PC-9 (cell line): ENCODE data around the gene FUT7. TPM values are rescaled to one million over a fixed set of nuclear protein-coding genes. Genes with fewer than 3 reads are reported as not detected.
"Not testable (repeated sequence)": the region's sequence is repeated elsewhere in the genome, so short reads cannot be mapped to it uniquely, and the experiment has no call there.

Experiments
- BruUV-seq: library from RNA; stranded (reverse); fragments of 400-500 nt; replicated peaks from 2 replicates; lab custom pipeline; 2021; lab: Mats Ljungman, UMichigan
- CTCF ChIA-PET: fragments of 300-600 bp; sonication (Branson Sonifier 250); formaldehyde crosslinking; loops from one replicate; lab custom pipeline; 2022; ENCODE audit warnings: antibody characterized with exemption; lab: Charles Lee
- POLR2A ChIA-PET: fragments of 300-600 bp; sonication (Branson Sonifier 250); formaldehyde crosslinking; loops from one replicate; lab custom pipeline; 2022; ENCODE audit warnings: antibody characterized with exemption; ENCODE audit not compliant: unreplicated experiment; lab: Charles Lee
- DNase-seq, 2 experiments: peaks; one replicate each; pipeline versions ENCODE4 v3.0.0 to v3.0.0-alpha.2; 2015 to 2022; ENCODE audit warnings: mixed read lengths in 1 of 2
- H2AFZ ChIP-seq: fragments of 200-600 bp; sonication (generic); 2 replicates; pipeline ENCODE4 v1.8.1; 2017; ENCODE audit warnings: antibody characterized with exemption
- H3F3A ChIP-seq: fragments of 200-600 bp; sonication (generic); 2 replicates; pipeline ENCODE4 v1.8.1; 2017; ENCODE audit warnings: antibody characterized with exemption, mild to moderate bottlenecking, low read depth; ENCODE audit not compliant: insufficient read depth
- H3K27ac ChIP-seq: fragments of 200-600 bp; sonication (generic); 2 replicates; pipeline ENCODE4 v1.6.1; 2016; ENCODE audit warnings: mixed run types
- H3K27me3 ChIP-seq: fragments of 200-600 bp; sonication (generic); 2 replicates; pipeline ENCODE4 v1.6.1; 2016; ENCODE audit warnings: low read depth, mixed run types; ENCODE audit not compliant: insufficient read depth
- H3K36me3 ChIP-seq: fragments of 200-600 bp; sonication (generic); 2 replicates; pipeline ENCODE4 v1.6.1; 2016; ENCODE audit warnings: low read depth, mixed run types
- H3K4me1 ChIP-seq: fragments of 200-600 bp; sonication (generic); replicated peaks from 2 replicates; pipeline ENCODE4 v1.6.1; 2016; ENCODE audit warnings: mixed run types; ENCODE audit not compliant: insufficient read depth
- H3K4me2 ChIP-seq: fragments of 200-600 bp; sonication (generic); 2 replicates; pipeline ENCODE4 v1.6.1; 2017; ENCODE audit warnings: mixed run types
- H3K4me3 ChIP-seq: fragments of 200-600 bp; sonication (generic); 2 replicates; pipeline ENCODE4 v1.6.1; 2016; ENCODE audit warnings: mixed run types
- H3K79me2 ChIP-seq: fragments of 200-600 bp; sonication (generic); 2 replicates; pipeline ENCODE4 v1.6.1; 2017; ENCODE audit warnings: low read depth, mixed run types
- H3K9me2 ChIP-seq: fragments of 200-600 bp; sonication (generic); 2 replicates; pipeline ENCODE4 v1.8.1; 2017; ENCODE audit warnings: mild to moderate bottlenecking; ENCODE audit not compliant: insufficient read depth
- H3K9me3 ChIP-seq: fragments of 200-600 bp; sonication (generic); 2 replicates; pipeline ENCODE4 v1.8.1; 2016; ENCODE audit warnings: low read depth; ENCODE audit not compliant: insufficient read depth
- H4K20me1 ChIP-seq: fragments of 200-600 bp; sonication (generic); 2 replicates; pipeline ENCODE4 v1.8.1; 2017; ENCODE audit not compliant: insufficient read depth
- CTCF ChIP-seq: fragments of 200-600 bp; sonication (generic); conservative IDR thresholded peaks from 2 replicates; pipeline ENCODE4 v1.6.1; 2017; ENCODE audit warnings: mixed run types, antibody characterized with exemption, mild to moderate bottlenecking, moderate library complexity
- EZH2 ChIP-seq: fragments of 200-600 bp; sonication (generic); IDR thresholded peaks from 2 replicates; pipeline ENCODE4 v1.8.0; 2017; ENCODE audit warnings: antibody characterized with exemption, low read depth
- intact Hi-C: fragments of 100-400 bp; cut with micrococcal nuclease; formaldehyde crosslinking; loops from one replicate; pipeline ENCODE4 v1.10.0; 2022; ENCODE audit not compliant: unreplicated experiment
- total RNA-seq: library from RNA; stranded (reverse); gene quantifications from 2 replicates; pipeline ENCODE4 v1.2.3, GENCODE V29; 2021

Gene FUT7
- total RNA-seq, 1 experiment from 2014 or later: not detected

GRCh38 chr9:137064027-137064879 lies 32.4 kb upstream of the FUT7 start:
- ChIA-PET CTCF (interaction anchor here (0.9 to 1.2 kb wide), 2 partner anchors 18 to 35 kb away, joined by 3 to 17 read pairs; partner anchors contain the start of gene NPDC1), POLR2A (interaction anchor here (0.6 kb wide), 1 partner anchor 96 kb away, joined by 3 read pairs; no protein-coding TSS in a partner anchor)
- Histone ChIP-seq H3F3A (peaks cover 9% of the 10 kb centered on the region), H3K4me2 (no peak overlapping the region), H3K79me2 (peaks cover 14% of the 10 kb centered on the region; the same call in 1 of the 2 replicates), H3K27me3 (no peaks in the 10 kb centered on the region), H3K4me1 (peaks cover 14% of the 10 kb centered on the region), H3K4me3 (no peak overlapping the region), H3K36me3 (no peaks in the 10 kb centered on the region), H3K27ac (no peak overlapping the region), H2AFZ (no peak overlapping the region), H3K9me2 (no peaks in the 10 kb centered on the region), H3K9me3 (no peaks in the 10 kb centered on the region), H4K20me1 (peaks cover 8% of the 10 kb centered on the region; the same call in 1 of the 2 replicates)
- no peak for TF ChIP-seq EZH2
- peak; percentile 98 for TF ChIP-seq CTCF
- DNase-seq: peak in 1 of 2 experiments; percentile 62
- intact Hi-C loops: no loop called here
- BruUV-seq: no TSS peak

DNA sequence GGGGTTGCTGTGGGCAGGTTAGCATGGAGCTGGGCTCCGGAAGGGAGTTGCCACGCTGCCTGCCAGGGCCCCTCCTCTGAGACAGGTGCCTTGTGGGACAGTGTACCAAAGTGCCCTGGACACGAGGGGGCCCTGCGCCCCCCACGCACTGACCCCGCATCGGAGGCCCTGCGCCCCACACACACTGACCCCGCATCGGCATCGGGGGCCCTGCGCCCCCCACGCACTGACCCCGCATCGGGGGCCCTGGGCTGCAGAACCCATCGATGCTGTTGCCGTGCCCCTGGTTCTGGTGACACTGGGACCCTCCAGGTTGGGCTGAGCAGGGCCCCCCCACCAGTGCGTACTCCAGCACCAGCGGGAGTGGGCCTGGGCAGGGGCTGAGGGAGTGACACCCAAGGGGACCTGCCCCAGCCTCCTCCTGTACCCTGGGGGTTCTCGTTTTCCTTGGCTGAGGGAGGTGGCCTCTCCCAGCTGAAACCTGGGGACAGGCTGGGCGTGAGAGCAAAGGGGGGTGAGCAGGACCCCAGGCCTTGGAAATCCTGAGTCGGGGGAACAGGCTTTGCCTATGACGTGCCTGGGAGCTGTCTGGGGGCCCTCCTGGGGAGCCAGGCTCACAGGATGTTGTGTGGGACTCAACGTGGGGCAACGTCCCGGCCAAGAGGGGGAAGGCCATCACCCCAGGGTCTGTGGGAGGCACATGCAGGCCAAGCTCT lies 31.6 kb upstream of the FUT7 start:
- no peak overlapping the region for H3K4me2 ChIP-seq
- H3F3A ChIP-seq: peaks cover 9% of the 10 kb centered on the region
- ChIA-PET POLR2A (no interaction called here), CTCF (interaction anchor here (0.9 to 1.2 kb wide), 2 partner anchors 17 to 34 kb away, joined by 3 to 17 read pairs; partner anchors contain the start of gene NPDC1)
- no peak overlapping the region for H3K4me3 ChIP-seq
- peaks cover 6% of the 10 kb centered on the region; the same call in 1 of the 2 replicates for H3K4me1 ChIP-seq
- no peaks in the 10 kb centered on the region for H3K9me3 ChIP-seq
- no peak overlapping the region for H2AFZ ChIP-seq
- intact Hi-C loops: no loop called here
- peaks cover 3% of the 10 kb centered on the region; the same call in 1 of the 2 replicates for H4K20me1 ChIP-seq
- no peak for DNase-seq
- BruUV-seq: no TSS peak
- no peaks in the 10 kb centered on the region for H3K9me2 ChIP-seq
- no peak overlapping the region for H3K27ac ChIP-seq
- TF ChIP-seq CTCF (no peak), EZH2 (no peak)
- H3K27me3 ChIP-seq: no peaks in the 10 kb centered on the region
- H3K36me3 ChIP-seq: no peaks in the 10 kb centered on the region
- H3K79me2 ChIP-seq: peaks cover 6% of the 10 kb centered on the region; the same call in 1 of the 2 replicates

DNA sequence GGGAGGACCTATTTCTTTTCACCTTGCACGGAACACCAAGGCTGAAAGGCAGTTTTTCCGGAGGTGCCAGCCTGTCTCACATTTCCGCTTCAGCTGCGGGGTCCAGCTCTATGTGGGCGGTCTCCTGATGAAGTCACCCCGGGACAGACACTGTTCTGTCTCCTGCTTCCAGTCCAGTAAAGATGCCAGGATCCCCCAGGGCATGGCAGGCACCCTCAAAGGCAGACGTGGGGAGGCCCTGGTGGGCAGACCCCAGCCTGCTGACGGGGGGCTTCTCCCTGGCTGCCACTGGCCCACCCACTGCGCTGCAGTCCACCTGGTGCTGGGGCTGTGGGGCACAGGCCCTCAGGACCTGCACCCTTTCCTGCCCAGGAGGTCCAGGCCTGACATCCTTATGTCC lies 30.9 kb upstream of the FUT7 start:
- intact Hi-C loops, H3K9me3 ChIP-seq, H4K20me1 ChIP-seq, DNase-seq, H3K4me2 ChIP-seq, H3K4me3 ChIP-seq, POLR2A ChIA-PET, H2AFZ ChIP-seq, H3K4me1 ChIP-seq, H3K27ac ChIP-seq, H3K36me3 ChIP-seq, H3K79me2 ChIP-seq, H3K27me3 ChIP-seq, BruUV-seq, H3F3A ChIP-seq, CTCF ChIA-PET, H3K9me2 ChIP-seq: not testable (repeated sequence)
